GM23338 (cell line): ENCODE results near the gene TMEM167B. TPM values are rescaled to one million over a fixed set of nuclear protein-coding genes. Genes with fewer than 3 reads are reported as not detected.

Experiments used
- ATAC-seq: fragments of 200-7000 bp; cut with Tn5 transposase; 3 replicates; pipeline ENCODE4 v1.9.1; 2020
- DNase-seq: peaks from one replicate; pipeline ENCODE4 v3.0.0-alpha.2; 2015; ENCODE audit warnings: low spot score
- H2AFZ ChIP-seq: fragments of 200-600 bp; sonication (generic); 2 replicates; pipeline ENCODE4 v1.8.0; 2016; ENCODE audit warnings: antibody characterized with exemption, mild to moderate bottlenecking, moderate library complexity
- H3F3A ChIP-seq: fragments of 200-600 bp; sonication (generic); replicated peaks from 2 replicates; pipeline ENCODE4 v1.8.0; 2017; ENCODE audit warnings: antibody characterized with exemption, mixed run types, low read depth
- H3K27ac ChIP-seq: fragments of 200-600 bp; sonication (generic); 2 replicates; pipeline ENCODE4 v1.6.1; 2016; ENCODE audit warnings: low read depth
- H3K27me3 ChIP-seq: fragments of 200-600 bp; sonication (generic); 2 replicates; pipeline ENCODE4 v1.8.0; 2016; ENCODE audit warnings: mild to moderate bottlenecking, mixed run types, moderate library complexity; ENCODE audit not compliant: insufficient read depth
- H3K36me3 ChIP-seq: fragments of 200-600 bp; sonication (generic); 2 replicates; pipeline ENCODE4 v1.8.0; 2016; ENCODE audit warnings: mild to moderate bottlenecking; ENCODE audit not compliant: insufficient read depth
- H3K4me1 ChIP-seq: fragments of 200-600 bp; sonication (generic); 2 replicates; pipeline ENCODE4 v1.8.0; 2016; ENCODE audit warnings: mild to moderate bottlenecking, moderate library complexity; ENCODE audit not compliant: insufficient read depth
- H3K4me2 ChIP-seq: fragments of 200-600 bp; sonication (generic); 2 replicates; pipeline ENCODE4 v1.7.1; 2017; ENCODE audit warnings: mixed run types
- H3K4me3 ChIP-seq: fragments of 200-600 bp; sonication (generic); 2 replicates; pipeline ENCODE4 v1.6.1; 2016; ENCODE audit warnings: mixed run types
- H3K79me2 ChIP-seq: fragments of 200-600 bp; sonication (generic); replicated peaks from 2 replicates; pipeline ENCODE4 v1.8.0; 2017; ENCODE audit warnings: mild to moderate bottlenecking; ENCODE audit not compliant: insufficient read depth
- H3K9me2 ChIP-seq: fragments of 200-600 bp; sonication (generic); 2 replicates; pipeline ENCODE4 v1.8.0; 2017; ENCODE audit not compliant: insufficient read depth
- H4K20me1 ChIP-seq: fragments of 200-600 bp; sonication (generic); replicated peaks from 2 replicates; pipeline ENCODE4 v1.8.0; 2017; ENCODE audit warnings: mild to moderate bottlenecking; ENCODE audit not compliant: insufficient read depth
- H3K27ac Mint-ChIP-seq: 2 replicates; pipeline ENCODE4 v1.8.0; 2020; ENCODE audit warnings: inconsistent platforms, mild to moderate bottlenecking, moderate library complexity, mixed read lengths
- H3K27me3 Mint-ChIP-seq: 3 replicates; pipeline ENCODE4 v1.8.0; 2022; ENCODE audit warnings: low read depth, mild to moderate bottlenecking, moderate library complexity, mixed read lengths, inconsistent platforms; ENCODE audit not compliant: insufficient read depth, poor library complexity
- H3K36me3 Mint-ChIP-seq: 3 replicates; pipeline ENCODE4 v1.8.0; 2021; ENCODE audit warnings: low read depth, mild to moderate bottlenecking, inconsistent platforms, moderate library complexity, mixed read lengths
- H3K4me1 Mint-ChIP-seq: 3 replicates; pipeline ENCODE4 v1.8.0; 2020; ENCODE audit warnings: mild to moderate bottlenecking, inconsistent platforms, mixed read lengths
- H3K4me3 Mint-ChIP-seq: 3 replicates; pipeline ENCODE4 v1.8.0; 2021; ENCODE audit warnings: moderate library complexity, mild to moderate bottlenecking, inconsistent platforms, mixed read lengths
- H3K9me3 Mint-ChIP-seq: 3 replicates; pipeline ENCODE4 v1.8.0; 2020; ENCODE audit warnings: moderate library complexity, mild to moderate bottlenecking, inconsistent platforms, mixed read lengths
- CREB1 ChIP-seq: fragments of 250-450 bp; sonication (Bioruptor Pico); IDR thresholded peaks from 2 replicates; pipeline ENCODE4 v1.5.0; 2020; ENCODE audit warnings: low read depth, mild to moderate bottlenecking, moderate library complexity
- EZH2 ChIP-seq: fragments of 200-600 bp; sonication (generic); IDR thresholded peaks from one replicate; pipeline ENCODE4 v1.8.0; 2017; ENCODE audit warnings: antibody characterized with exemption, mild to moderate bottlenecking, low read depth; ENCODE audit not compliant: unreplicated experiment
- EZH2phosphoT487 ChIP-seq: fragments of 200-600 bp; sonication (generic); IDR thresholded peaks from one replicate; pipeline ENCODE4 v1.8.1; 2018; ENCODE audit warnings: antibody characterized with exemption; ENCODE audit not compliant: unreplicated experiment
- JUNB ChIP-seq: IDR thresholded peaks from one replicate; pipeline ENCODE4 v1.6.1; 2016; ENCODE audit warnings: antibody characterized with exemption; ENCODE audit not compliant: unreplicated experiment
- NANOG ChIP-seq: IDR thresholded peaks from 2 replicates; pipeline ENCODE4 v1.6.1; 2016; ENCODE audit warnings: antibody characterized with exemption, borderline replicate concordance
- POLR2AphosphoS5 ChIP-seq: IDR thresholded peaks from 2 replicates; pipeline ENCODE4 v1.6.1; 2016; ENCODE audit warnings: antibody characterized with exemption, low read depth
- STAT1 ChIP-seq: IDR thresholded peaks from one replicate; pipeline ENCODE4 v1.6.1; 2016; ENCODE audit warnings: antibody characterized with exemption; ENCODE audit not compliant: unreplicated experiment
- ZNF114 ChIP-seq: fragments of 250-450 bp; sonication (Bioruptor Pico); IDR thresholded peaks from 2 replicates; pipeline ENCODE4 v1.5.0; 2020; ENCODE audit warnings: mild to moderate bottlenecking, moderate library complexity
- ZNF331 ChIP-seq: fragments of 250-450 bp; sonication (Bioruptor Pico); IDR thresholded peaks from 2 replicates; pipeline ENCODE4 v1.5.0; 2020; ENCODE audit warnings: low read depth, mild to moderate bottlenecking, moderate library complexity
- polyA plus RNA-seq: library from polyadenylated mRNA; unstranded; fragments of >200 nt; fragmentation: Nextera tagmentation; extraction: Ambion mirVana; gene quantifications from 2 replicates; pipeline ENCODE4 v1.2.1, GENCODE V29; 2016
- total RNA-seq: library from RNA; depleted of rRNA; stranded (reverse); fragments of >200 nt; shearing (Covaris generic); gene quantifications from 2 replicates; pipeline ENCODE4 v1.2.3, GENCODE V29; 2014
- TF ChIP-seq, protein P1 (sequence below): IDR thresholded peaks from 2 replicates; pipeline ENCODE4 v1.6.1; 2016; ENCODE audit warnings: antibody characterized with exemption
- TF ChIP-seq, protein P2 (sequence below): fragments of 250-450 bp; sonication (Bioruptor Pico); IDR thresholded peaks from 2 replicates; pipeline ENCODE4 v1.5.0; 2020; ENCODE audit warnings: mild to moderate bottlenecking, moderate library complexity
- TF ChIP-seq, protein P3 (sequence below): IDR thresholded peaks from one replicate; pipeline ENCODE4 v1.6.1; 2018; ENCODE audit warnings: antibody characterized with exemption; ENCODE audit not compliant: unreplicated experiment
- TF ChIP-seq, protein P4 (sequence below), 2 experiments: fragments of 200-600 bp in 1 of 2; sonication (generic) in 1 of 2; conservative IDR thresholded peaks; 2 replicates each; pipeline versions ENCODE4 v1.5.1 to v1.6.1; 2016 to 2017; ENCODE audit warnings: antibody characterized with exemption in 2 of 2, low read depth in 2 of 2, mild to moderate bottlenecking in 2 of 2, moderate library complexity in 1 of 2

The TMEM167B gene
- total and polyA plus RNA-seq, 2 experiments from 2014 or later: 9.8 to 10.7 TPM

DNA sequence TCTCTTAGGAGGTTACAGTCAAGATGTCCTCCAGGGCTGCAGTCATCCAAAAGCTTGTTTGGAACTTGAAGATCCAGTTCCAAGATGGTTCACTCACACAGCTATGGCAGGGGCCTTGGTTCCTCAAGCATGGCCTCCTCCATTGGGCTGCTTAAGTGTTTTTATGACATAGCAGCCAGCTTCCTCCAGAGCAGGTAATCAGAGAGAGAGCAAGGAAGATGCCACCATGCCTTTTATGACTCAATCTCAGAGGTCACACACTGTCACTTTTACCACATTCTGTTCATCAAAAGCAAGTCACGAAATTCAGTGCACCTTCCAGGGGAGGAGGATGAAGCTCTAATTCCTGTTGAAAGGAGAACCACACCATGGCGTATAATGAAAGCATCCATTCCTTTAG lies 40.5 kb downstream of the TMEM167B start:
- no peaks in the 10 kb centered on the region for H3K36me3 ChIP-seq
- no peaks in the 10 kb centered on the region for H3K9me2 ChIP-seq
- no peak overlapping the region for H2AFZ ChIP-seq
- DNase-seq (no peak), ATAC-seq (no peak)
- H3K79me2 ChIP-seq: no peaks in the 10 kb centered on the region
- Mint-ChIP-seq H3K4me1 (peaks cover 2% of the 10 kb centered on the region; the same call in 1 of the 3 replicates), H3K4me3 (no peak overlapping the region; the same call in 2 of the 3 replicates), H3K27ac (no peak overlapping the region), H3K27me3 (peaks cover 1% of the 10 kb centered on the region), H3K9me3 (no peaks in the 10 kb centered on the region), H3K36me3 (no peaks in the 10 kb centered on the region)
- H4K20me1 ChIP-seq: no peaks in the 10 kb centered on the region
- TF ChIP-seq ZNF331: no peak
- no peak for TF ChIP-seq CREB1
- TF ChIP-seq, protein P1, sequence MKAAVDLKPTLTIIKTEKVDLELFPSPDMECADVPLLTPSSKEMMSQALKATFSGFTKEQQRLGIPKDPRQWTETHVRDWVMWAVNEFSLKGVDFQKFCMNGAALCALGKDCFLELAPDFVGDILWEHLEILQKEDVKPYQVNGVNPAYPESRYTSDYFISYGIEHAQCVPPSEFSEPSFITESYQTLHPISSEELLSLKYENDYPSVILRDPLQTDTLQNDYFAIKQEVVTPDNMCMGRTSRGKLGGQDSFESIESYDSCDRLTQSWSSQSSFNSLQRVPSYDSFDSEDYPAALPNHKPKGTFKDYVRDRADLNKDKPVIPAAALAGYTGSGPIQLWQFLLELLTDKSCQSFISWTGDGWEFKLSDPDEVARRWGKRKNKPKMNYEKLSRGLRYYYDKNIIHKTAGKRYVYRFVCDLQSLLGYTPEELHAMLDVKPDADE: no peak
- TF ChIP-seq, protein P2, sequence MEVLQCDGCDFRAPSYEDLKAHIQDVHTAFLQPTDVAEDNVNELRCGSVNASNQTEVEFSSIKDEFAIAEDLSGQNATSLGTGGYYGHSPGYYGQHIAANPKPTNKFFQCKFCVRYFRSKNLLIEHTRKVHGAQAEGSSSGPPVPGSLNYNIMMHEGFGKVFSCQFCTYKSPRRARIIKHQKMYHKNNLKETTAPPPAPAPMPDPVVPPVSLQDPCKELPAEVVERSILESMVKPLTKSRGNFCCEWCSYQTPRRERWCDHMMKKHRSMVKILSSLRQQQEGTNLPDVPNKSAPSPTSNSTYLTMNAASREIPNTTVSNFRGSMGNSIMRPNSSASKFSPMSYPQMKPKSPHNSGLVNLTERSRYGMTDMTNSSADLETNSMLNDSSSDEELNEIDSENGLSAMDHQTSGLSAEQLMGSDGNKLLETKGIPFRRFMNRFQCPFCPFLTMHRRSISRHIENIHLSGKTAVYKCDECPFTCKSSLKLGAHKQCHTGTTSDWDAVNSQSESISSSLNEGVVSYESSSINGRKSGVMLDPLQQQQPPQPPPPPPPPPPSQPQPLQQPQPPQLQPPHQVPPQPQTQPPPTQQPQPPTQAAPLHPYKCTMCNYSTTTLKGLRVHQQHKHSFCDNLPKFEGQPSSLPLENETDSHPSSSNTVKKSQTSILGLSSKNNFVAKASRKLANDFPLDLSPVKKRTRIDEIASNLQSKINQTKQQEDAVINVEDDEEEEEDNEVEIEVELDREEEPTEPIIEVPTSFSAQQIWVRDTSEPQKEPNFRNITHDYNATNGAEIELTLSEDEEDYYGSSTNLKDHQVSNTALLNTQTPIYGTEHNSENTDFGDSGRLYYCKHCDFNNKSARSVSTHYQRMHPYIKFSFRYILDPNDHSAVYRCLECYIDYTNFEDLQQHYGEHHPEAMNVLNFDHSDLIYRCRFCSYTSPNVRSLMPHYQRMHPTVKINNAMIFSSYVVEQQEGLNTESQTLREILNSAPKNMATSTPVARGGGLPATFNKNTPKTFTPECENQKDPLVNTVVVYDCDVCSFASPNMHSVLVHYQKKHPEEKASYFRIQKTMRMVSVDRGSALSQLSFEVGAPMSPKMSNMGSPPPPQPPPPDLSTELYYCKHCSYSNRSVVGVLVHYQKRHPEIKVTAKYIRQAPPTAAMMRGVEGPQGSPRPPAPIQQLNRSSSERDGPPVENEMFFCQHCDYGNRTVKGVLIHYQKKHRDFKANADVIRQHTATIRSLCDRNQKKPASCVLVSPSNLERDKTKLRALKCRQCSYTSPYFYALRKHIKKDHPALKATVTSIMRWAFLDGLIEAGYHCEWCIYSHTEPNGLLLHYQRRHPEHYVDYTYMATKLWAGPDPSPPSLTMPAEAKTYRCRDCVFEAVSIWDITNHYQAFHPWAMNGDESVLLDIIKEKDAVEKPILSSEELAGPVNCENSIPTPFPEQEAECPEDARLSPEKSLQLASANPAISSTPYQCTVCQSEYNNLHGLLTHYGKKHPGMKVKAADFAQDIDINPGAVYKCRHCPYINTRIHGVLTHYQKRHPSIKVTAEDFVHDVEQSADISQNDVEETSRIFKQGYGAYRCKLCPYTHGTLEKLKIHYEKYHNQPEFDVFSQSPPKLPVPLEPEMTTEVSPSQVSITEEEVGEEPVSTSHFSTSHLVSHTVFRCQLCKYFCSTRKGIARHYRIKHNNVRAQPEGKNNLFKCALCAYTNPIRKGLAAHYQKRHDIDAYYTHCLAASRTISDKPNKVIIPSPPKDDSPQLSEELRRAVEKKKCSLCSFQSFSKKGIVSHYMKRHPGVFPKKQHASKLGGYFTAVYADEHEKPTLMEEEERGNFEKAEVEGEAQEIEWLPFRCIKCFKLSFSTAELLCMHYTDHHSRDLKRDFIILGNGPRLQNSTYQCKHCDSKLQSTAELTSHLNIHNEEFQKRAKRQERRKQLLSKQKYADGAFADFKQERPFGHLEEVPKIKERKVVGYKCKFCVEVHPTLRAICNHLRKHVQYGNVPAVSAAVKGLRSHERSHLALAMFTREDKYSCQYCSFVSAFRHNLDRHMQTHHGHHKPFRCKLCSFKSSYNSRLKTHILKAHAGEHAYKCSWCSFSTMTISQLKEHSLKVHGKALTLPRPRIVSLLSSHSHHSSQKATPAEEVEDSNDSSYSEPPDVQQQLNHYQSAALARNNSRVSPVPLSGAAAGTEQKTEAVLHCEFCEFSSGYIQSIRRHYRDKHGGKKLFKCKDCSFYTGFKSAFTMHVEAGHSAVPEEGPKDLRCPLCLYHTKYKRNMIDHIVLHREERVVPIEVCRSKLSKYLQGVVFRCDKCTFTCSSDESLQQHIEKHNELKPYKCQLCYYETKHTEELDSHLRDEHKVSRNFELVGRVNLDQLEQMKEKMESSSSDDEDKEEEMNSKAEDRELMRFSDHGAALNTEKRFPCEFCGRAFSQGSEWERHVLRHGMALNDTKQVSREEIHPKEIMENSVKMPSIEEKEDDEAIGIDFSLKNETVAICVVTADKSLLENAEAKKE (CRISPR knock-in tag): no peak
- TF ChIP-seq ZNF114 (CRISPR knock-in tag): no peak
- no peak for TF ChIP-seq STAT1
- TF ChIP-seq EZH2phosphoT487: no peak
- TF ChIP-seq, protein P3, sequence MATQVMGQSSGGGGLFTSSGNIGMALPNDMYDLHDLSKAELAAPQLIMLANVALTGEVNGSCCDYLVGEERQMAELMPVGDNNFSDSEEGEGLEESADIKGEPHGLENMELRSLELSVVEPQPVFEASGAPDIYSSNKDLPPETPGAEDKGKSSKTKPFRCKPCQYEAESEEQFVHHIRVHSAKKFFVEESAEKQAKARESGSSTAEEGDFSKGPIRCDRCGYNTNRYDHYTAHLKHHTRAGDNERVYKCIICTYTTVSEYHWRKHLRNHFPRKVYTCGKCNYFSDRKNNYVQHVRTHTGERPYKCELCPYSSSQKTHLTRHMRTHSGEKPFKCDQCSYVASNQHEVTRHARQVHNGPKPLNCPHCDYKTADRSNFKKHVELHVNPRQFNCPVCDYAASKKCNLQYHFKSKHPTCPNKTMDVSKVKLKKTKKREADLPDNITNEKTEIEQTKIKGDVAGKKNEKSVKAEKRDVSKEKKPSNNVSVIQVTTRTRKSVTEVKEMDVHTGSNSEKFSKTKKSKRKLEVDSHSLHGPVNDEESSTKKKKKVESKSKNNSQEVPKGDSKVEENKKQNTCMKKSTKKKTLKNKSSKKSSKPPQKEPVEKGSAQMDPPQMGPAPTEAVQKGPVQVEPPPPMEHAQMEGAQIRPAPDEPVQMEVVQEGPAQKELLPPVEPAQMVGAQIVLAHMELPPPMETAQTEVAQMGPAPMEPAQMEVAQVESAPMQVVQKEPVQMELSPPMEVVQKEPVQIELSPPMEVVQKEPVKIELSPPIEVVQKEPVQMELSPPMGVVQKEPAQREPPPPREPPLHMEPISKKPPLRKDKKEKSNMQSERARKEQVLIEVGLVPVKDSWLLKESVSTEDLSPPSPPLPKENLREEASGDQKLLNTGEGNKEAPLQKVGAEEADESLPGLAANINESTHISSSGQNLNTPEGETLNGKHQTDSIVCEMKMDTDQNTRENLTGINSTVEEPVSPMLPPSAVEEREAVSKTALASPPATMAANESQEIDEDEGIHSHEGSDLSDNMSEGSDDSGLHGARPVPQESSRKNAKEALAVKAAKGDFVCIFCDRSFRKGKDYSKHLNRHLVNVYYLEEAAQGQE: no peak
- no peak for TF ChIP-seq JUNB
- TF ChIP-seq POLR2AphosphoS5: no peak
- TF ChIP-seq, protein P4, sequence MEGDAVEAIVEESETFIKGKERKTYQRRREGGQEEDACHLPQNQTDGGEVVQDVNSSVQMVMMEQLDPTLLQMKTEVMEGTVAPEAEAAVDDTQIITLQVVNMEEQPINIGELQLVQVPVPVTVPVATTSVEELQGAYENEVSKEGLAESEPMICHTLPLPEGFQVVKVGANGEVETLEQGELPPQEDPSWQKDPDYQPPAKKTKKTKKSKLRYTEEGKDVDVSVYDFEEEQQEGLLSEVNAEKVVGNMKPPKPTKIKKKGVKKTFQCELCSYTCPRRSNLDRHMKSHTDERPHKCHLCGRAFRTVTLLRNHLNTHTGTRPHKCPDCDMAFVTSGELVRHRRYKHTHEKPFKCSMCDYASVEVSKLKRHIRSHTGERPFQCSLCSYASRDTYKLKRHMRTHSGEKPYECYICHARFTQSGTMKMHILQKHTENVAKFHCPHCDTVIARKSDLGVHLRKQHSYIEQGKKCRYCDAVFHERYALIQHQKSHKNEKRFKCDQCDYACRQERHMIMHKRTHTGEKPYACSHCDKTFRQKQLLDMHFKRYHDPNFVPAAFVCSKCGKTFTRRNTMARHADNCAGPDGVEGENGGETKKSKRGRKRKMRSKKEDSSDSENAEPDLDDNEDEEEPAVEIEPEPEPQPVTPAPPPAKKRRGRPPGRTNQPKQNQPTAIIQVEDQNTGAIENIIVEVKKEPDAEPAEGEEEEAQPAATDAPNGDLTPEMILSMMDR (conservative IDR thresholded peaks at IDR 0.05; ENCODE audit: low read depth in 2 of 2): no peak
- TF ChIP-seq EZH2: no peak
- no peak for TF ChIP-seq NANOG
- no peaks in the 10 kb centered on the region for H3F3A ChIP-seq
- H3K27ac ChIP-seq: no peak overlapping the region
- H3K4me2 ChIP-seq: no peak overlapping the region
- no peak overlapping the region for H3K4me3 ChIP-seq
- no peaks in the 10 kb centered on the region for H3K27me3 ChIP-seq
- H3K4me1 ChIP-seq: no peaks in the 10 kb centered on the region
